ENCODE data around the gene RASA2. TPM values are rescaled to one million over a fixed set of nuclear protein-coding genes. Genes with fewer than 3 reads are reported as not detected.

Gene RASA2
- total RNA-seq, 1 donor from 2014 or later = 5.1 TPM

DNA sequence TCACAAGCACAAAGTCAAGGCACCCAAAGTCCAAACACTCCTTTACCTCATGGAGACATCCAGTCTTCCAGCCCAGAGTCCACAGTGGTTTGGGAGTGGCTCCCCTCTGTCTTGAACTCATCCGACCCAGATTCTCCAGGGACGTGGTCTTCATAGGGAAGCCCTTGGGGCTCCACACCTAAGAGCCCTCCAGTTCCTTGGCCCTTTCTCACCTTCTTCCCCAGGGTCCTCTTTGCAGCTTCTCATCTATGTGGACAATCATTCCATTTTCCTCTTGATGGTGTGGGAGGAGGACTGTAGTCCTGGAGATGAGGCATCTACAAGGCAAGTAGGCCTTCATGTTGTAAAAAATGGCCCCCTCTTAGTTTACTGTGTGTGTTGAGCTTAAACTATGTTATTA is 164.0 kb downstream of the RASA2 start:
- no peak for ATAC-seq
- intact Hi-C loops (cut with micrococcal nuclease) = no loop called here

DNA sequence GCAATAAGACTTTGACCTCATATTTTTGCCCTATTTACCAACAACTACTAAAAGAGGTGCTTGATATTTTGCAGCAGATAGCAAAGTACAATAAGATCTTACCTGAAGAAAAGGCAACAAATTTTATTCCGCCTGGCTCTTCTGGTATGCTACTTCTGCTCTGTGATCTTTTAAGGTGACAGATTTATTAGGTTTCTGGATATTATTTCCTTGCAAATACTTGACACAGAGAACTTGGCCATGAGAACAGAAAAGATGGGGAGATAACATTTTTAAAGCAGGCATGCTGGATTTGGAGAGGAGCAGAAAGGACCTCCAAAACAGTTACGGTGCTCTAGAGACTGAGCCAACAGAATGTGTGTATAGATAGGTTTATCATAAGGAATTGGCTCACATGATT is 164.6 kb downstream of the RASA2 start:
- DNase-seq (no peak), ATAC-seq (no peak)
- intact Hi-C loops (cut with micrococcal nuclease) = no loop called here

More for the DNA sequence above, 164.0 kb downstream of the RASA2 start:
- no peak for DNase-seq

GRCh38 chr3:141652349-141652748 is 165.5 kb downstream of the RASA2 start:
- intact Hi-C loops (cut with micrococcal nuclease) = no loop called here

DNA sequence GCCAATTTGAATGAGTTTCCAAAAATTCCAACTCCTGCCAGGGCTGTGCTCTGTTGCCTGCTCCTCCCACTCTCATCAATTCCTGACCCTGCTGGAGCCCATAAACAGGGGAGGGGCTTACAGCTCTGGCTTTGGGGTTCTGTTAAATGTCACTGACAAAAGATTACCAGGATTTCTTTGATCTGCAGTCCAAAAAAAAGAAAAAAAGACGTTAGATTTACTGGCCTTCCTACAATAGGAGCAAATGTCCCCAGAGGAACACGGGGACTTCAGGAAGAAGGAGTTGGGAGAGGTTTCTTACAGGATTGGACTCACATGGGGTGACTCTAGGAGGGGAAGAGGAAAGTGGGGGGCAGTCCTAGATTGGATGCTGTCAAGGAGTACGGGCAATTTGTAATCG is 167.0 kb downstream of the RASA2 start:
- no peak for DNase-seq
- ATAC-seq = no peak
- intact Hi-C loops (cut with micrococcal nuclease) = no loop called here

More at GRCh38 chr3:141652349-141652748, 165.5 kb downstream of the RASA2 start:
- DNase-seq = no peak
- no peak for ATAC-seq

DNA sequence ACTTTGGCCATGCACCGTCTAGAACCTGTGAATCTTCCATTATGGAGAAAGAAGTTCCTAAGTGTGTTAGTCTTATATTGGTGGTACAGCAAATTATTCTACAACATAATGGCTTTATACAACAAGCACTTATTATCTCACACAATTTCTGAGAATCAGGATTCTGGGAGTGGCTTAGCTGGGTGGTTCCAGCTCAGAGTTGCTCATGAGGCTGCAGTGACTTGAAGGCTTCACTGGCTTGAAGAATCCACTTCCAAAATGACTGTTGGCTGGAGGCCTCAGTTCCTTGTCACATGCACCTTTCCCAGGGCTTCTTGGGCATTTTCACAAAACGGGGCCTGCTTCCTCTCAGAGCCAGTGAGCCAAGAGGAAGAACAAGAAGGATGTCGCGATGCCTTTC is 169.0 kb downstream of the RASA2 start:
- DNase-seq = no peak
- intact Hi-C loops (cut with micrococcal nuclease) = no loop called here
- no peak for ATAC-seq

DNA sequence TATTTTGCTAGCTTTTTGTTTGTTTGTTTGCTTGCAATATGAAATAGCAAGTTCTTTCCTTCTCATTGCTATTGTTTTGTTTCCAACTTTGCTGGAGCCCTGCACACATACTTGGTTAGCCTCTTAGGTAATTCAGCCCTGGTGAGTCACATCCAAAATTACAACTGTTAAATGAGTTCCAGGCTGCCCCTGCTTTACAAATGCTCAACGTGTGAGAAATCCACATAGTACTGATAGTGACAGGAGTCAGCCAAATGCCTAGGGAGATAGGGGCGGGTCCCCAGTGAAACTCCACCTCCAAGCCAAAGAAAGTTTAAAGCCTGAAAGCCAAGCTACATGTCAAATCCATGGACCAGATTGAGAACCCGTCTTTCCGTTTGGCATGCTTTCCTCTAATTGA is 169.9 kb downstream of the RASA2 start:
- DNase-seq (no peak), ATAC-seq (peak; percentile 32)
- intact Hi-C loops (cut with micrococcal nuclease) = no loop called here

GRCh38 chr3:141657516-141657915 is 170.7 kb downstream of the RASA2 start:
- DNase-seq (no peak), ATAC-seq (no peak)
- intact Hi-C loops (cut with micrococcal nuclease) = no loop called here

DNA sequence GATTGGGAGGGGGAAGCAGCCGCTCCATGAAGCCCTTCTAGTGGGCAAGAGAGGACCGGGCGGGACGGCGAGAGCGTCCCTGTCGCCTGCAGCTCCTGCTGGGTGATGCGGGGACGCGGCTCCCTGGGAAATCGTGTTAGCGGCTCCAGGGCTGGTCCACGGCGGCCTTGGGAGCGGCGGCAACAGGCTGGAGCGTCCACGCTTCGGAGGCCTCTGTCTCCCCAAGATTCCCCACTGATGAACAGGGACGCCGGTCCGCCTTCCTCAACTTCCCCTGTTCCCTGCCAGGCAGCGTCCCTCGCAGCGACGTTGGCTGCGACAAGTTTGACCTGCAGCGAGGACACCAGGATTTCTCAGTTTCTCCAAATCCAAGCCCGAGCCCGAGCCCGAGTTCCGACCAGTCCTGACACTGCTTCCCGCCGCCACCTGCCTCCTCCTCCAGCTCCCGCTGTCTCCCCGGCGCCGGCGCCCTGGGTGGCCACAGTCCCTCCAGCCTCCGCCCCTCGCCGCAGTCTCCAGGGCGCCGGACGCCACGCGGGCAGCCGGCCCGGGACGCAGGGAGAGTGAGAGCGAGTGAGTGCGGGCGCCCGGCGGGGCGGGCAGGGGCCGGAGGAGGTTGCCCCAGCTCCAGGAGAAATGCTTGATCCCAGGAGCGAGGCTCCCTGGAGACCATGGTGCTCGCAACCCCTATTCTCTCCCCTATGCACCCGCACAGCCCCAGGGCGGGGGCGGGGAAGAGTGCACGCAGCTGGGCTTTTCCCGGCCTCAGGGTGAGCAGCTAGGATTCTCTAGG is 173.2 kb downstream of the RASA2 start:
- intact Hi-C loops (cut with micrococcal nuclease) = no loop called here
- DNase-seq (peak; percentile 80), ATAC-seq (peak; percentile 97)

GRCh38 chr3:141660614-141660947 is 173.8 kb downstream of the RASA2 start:
- intact Hi-C loops (cut with micrococcal nuclease) = no loop called here

GRCh38 chr3:141661229-141662196 is 174.7 kb downstream of the RASA2 start:
- intact Hi-C loops (cut with micrococcal nuclease) = no loop called here
- DNase-seq (no peak), ATAC-seq (no peak)

More at GRCh38 chr3:141660614-141660947, 173.8 kb downstream of the RASA2 start:
- no peak for ATAC-seq
- no peak for DNase-seq

DNA sequence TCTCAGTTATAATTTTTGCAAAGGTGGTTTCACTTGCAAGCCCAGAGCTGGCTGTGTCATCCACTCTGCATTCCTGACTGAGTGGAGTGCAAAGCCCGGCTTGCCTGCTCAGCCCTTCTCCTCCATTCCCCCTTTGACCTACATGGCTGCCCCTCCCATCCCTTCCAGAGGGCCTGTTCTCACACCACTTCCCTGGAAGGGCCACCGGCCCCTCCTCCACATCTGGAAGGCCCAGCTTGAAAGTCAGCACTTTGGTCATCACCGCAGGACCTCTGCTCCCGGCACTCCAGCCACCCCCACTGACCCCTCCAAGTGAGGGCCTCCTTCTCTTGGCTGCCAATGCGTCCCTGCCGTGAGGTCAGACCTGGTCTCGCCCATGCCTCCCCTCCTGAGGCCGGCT is 177.2 kb downstream of the RASA2 start:
- DNase-seq = peak; percentile 34
- intact Hi-C loops (cut with micrococcal nuclease) = no loop called here
- ATAC-seq = no peak

Other genes with a start within 250 kb of the RASA2 start
- gene ZBTB38, start 118.5 kb upstream of the RASA2 start, total RNA-seq = 105 TPM